ENCODE data around the gene PSMF1. TPM values are rescaled to one million over a fixed set of nuclear protein-coding genes. Genes with fewer than 3 reads are reported as not detected.
A peak's percentile ranks its signal among the peaks of the same experiment; 100 is the strongest.

PSMF1 gene
- total and polyA plus RNA-seq, 9 of the 15 experiments (the other 6 are each of a cell fraction or from before 2014, with no cell fraction given), result 8.5 to 192 (median 33.2) TPM

DNA sequence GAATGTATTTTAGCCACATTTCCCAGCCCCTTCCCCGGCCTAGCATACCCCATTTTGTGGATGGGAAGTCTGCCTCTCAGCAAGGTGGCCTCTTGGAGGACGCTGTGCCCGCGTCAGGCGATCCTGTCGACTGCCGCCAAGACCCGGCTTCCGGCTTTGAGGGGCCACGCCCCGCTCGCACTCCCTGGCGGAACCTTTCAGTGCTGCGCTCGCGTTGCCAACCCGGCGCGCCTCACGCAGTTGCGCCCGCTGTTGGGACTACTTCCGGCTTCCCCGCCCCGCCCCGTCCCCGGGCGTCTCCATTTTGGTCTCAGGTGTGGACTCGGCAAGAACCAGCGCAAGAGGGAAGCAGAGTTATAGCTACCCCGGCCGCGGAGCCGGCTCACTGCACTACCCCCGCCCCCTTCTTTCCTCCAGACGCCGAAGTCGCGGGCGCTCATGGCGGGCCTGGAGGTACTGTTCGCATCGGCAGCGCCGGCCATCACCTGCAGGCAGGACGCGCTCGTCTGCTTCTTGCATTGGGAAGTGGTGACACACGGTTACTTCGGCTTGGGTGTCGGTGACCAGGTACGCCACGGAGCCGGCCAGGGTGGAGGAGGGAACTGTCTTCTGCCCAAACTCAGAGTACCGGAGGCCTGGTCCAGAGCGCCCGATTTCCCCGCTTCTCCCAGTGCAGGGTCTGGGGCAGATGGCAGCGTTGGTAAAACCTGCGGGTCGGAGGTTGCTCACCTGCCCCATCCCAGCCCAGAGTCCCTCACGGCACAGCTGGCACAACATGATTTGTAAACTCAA, at the start of gene PSMF1 (continued):
- TF ChIP-seq ATF2 (CRISPR knock-in tag; IDR thresholded peaks at IDR 0.05) (no peak), KAT8 (IDR thresholded peaks at IDR 0.05; ENCODE audit: low read depth) (no peak), NRF1 (conservative IDR thresholded peaks at IDR 0.05 in 1 of 2, IDR thresholded peaks at IDR 0.05 in 1 of 2) (peak; percentile 71 to 75), MAFK (IDR thresholded peaks at IDR 0.05; ENCODE audit: low read length) (no peak), ZNF140 (CRISPR knock-in tag; IDR thresholded peaks at IDR 0.05) (no peak), HDAC8 (tag; IDR thresholded peaks at IDR 0.05) (no peak), STAT5A (IDR thresholded peaks at IDR 0.05; ENCODE audit: borderline replicate concordance, low read length) (no peak; the same call in 1 of the 2 replicates), ZNF766 (CRISPR knock-in tag; conservative IDR thresholded peaks at IDR 0.05) (no peak), TAL1 (IDR thresholded peaks at IDR 0.05) (no peak), ZNF695 (CRISPR knock-in tag; IDR thresholded peaks at IDR 0.05) (no peak), TAF7 (tag; IDR thresholded peaks at IDR 0.05) (peak; percentile 74), MGA (IDR thresholded peaks at IDR 0.05) (no peak; the same call in 1 of the 2 replicates), CREBBP (IDR thresholded peaks at IDR 0.05; ENCODE audit: low read depth, low read length) (no peak)
- TF ChIP-seq, protein P1, sequence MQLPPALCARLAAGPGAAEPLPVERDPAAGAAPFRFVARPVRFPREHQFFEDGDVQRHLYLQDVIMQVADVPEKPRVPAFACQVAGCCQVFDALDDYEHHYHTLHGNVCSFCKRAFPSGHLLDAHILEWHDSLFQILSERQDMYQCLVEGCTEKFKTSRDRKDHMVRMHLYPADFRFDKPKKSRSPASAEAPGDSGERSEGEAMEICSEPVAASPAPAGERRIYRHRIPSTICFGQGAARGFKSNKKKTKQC (CRISPR knock-in tag; IDR thresholded peaks at IDR 0.05), result no peak
